Right lobe of liver (tissue), 6 donors: ENCODE data around the gene FYN. TPM values are rescaled to one million over a fixed set of nuclear protein-coding genes. Genes with fewer than 3 reads are reported as not detected.
"Not testable (repeated sequence)": the region's sequence is repeated elsewhere in the genome, so short reads cannot be mapped to it uniquely, and the experiment has no call there.

Experiments
- ATAC-seq, 4 donors: fragments of 200-7000 bp; cut with Tn5 transposase; one replicate each; pipeline ENCODE4 v1.9.1; 2020; ENCODE audit warnings: mild to moderate bottlenecking in 4 of 4, moderate library complexity in 4 of 4
- DNase-seq, 3 donors: peaks; one replicate each; pipeline ENCODE4 v3.0.0-alpha.2; 2020
- H3K27ac ChIP-seq, 3 donors: fragments of 200-600 bp; one replicate each; pipeline ENCODE4 v1.8.0; 2022
- H3K27me3 ChIP-seq, 2 donors: fragments of 200-600 bp; one replicate each; pipeline ENCODE4 v1.8.0; 2022
- H3K36me3 ChIP-seq, 4 donors: fragments of 200-600 bp; sonication (generic) in 1 of 4; one replicate each; pipeline versions ENCODE4 v1.5.1 to v1.8.0; 2017 to 2022; ENCODE audit warnings: control low read depth in 1 of 4
- H3K4me1 ChIP-seq, 4 donors: fragments of 200-600 bp; sonication (generic) in 1 of 4; one replicate each; pipeline versions ENCODE4 v1.5.1 to v1.8.0; 2017 to 2022; ENCODE audit warnings: control low read depth in 1 of 4
- H3K4me3 ChIP-seq, 3 donors: fragments of 200-600 bp; one replicate each; pipeline ENCODE4 v1.8.0; 2022
- H3K9me3 ChIP-seq, 4 donors: fragments of 200-600 bp; sonication (generic) in 1 of 4; one replicate each; pipeline versions ENCODE4 v1.5.1 to v1.8.0; 2017 to 2022; ENCODE audit warnings: control low read depth in 1 of 4
- POLR2A ChIP-seq: fragments of 450-650 bp; IDR thresholded peaks from one replicate; pipeline ENCODE4 v1.6.1; 2017; ENCODE audit warnings: antibody characterized with exemption, mild to moderate bottlenecking
- WGBS: methylation state at CpG from one replicate; pipeline ENCODE4 v1.1.6; 2018; ENCODE audit warnings: low coverage, low lambda C conversion rate; ENCODE audit not compliant: insufficient coverage; ENCODE audit errors: missing lambda C conversion rate; 5-methylcytosine and 5-hydroxymethylcytosine counted together
- intact Hi-C, 2 donors: fragments of 100-400 bp; cut with DNase I; formaldehyde crosslinking; loops; one replicate each; pipeline versions ENCODE4 v1.11.2 to v1.14.1; 2022
- total RNA-seq, 6 experiments: library from RNA; depleted of rRNA in 2 of 6; stranded (reverse); fragments of >200 nt in 2 of 6; fragmentation: NEBNext Ultra II Directional in 3 of 6; extraction: Animal tissue kit (Norgen Biotek cat#: 25700) in 3 of 6; gene quantifications; one replicate each; pipeline versions ENCODE4 v1.1.0 to v1.2.4, GENCODE V29; 2016 to 2023
- TF ChIP-seq, protein P1 (sequence below), 4 donors: fragments of 200-600 bp in 3 of 4; fragments of 450-650 bp in 1 of 4; IDR thresholded peaks; one replicate each; pipeline versions ENCODE4 v1.5.1 to v1.8.0; 2016 to 2022; ENCODE audit warnings: antibody characterized with exemption in 4 of 4, mild to moderate bottlenecking in 2 of 4
- donor health status: DM: no; HTN: yes; CAD: no.
- donor health status: DM: no; HTN: no; CAD: no.
- donor health status: DM: no; HTN: no; CAD: no.
- donor health status: DM: no; HTN: yes; CAD: no.
- donor health status: DM: no; HTN: yes; CAD: no.

FYN gene
- total RNA-seq, 6 experiments from 2014 or later = 16.8 to 33.7 (median 23.5) TPM

- H3K27ac ChIP-seq = no peak overlapping the region
- TF ChIP-seq POLR2A = no peak
- TF ChIP-seq, protein P1, sequence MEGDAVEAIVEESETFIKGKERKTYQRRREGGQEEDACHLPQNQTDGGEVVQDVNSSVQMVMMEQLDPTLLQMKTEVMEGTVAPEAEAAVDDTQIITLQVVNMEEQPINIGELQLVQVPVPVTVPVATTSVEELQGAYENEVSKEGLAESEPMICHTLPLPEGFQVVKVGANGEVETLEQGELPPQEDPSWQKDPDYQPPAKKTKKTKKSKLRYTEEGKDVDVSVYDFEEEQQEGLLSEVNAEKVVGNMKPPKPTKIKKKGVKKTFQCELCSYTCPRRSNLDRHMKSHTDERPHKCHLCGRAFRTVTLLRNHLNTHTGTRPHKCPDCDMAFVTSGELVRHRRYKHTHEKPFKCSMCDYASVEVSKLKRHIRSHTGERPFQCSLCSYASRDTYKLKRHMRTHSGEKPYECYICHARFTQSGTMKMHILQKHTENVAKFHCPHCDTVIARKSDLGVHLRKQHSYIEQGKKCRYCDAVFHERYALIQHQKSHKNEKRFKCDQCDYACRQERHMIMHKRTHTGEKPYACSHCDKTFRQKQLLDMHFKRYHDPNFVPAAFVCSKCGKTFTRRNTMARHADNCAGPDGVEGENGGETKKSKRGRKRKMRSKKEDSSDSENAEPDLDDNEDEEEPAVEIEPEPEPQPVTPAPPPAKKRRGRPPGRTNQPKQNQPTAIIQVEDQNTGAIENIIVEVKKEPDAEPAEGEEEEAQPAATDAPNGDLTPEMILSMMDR (IDR thresholded peaks at IDR 0.05) = no peak
- WGBS = 67% methylated on average over 3 of the region's 3 CpGs
- H3K9me3 ChIP-seq = no peaks in the 10 kb centered on the region
- DNase-seq (no peak), ATAC-seq (no peak)
- H3K4me3 ChIP-seq = no peak overlapping the region
- no peaks in the 10 kb centered on the region for H3K27me3 ChIP-seq
- no peaks in the 10 kb centered on the region for H3K36me3 ChIP-seq
- no peaks in the 10 kb centered on the region for H3K4me1 ChIP-seq
- intact Hi-C loops = no loop called here
Measured at GRCh38 chr6:111909238-111909637, 36.0 kb upstream of the FYN start.

DNA sequence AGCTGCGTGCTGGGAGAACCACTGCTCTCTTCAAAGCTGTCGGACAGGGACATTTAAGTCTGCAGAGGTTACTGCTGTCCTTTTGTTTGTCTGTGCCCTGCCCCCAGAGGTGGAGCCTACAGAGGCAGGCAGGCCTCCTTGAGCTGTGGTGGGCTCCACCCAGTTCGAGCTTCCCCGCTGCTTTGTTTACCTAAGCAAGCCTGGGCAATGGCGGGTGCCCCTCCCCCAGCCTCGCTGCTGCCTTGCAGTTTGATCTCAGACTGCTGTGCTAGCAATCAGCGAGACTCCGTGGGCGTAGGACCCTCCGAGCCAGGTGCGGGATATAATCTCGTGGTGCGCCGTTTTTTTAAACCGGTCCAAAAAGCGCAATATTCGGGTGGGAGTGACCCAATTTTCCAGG lies 35.1 kb upstream of the FYN start:
- H3K27me3 ChIP-seq, intact Hi-C loops, H3K4me3 ChIP-seq, H3K27ac ChIP-seq, H3K9me3 ChIP-seq, ATAC-seq, DNase-seq, H3K36me3 ChIP-seq, H3K4me1 ChIP-seq: not testable (repeated sequence)
- WGBS = 17% methylated on average over 1 of the region's 17 CpGs

- intact Hi-C loops = no loop called here
- Histone ChIP-seq H3K36me3 (no peaks in the 10 kb centered on the region), H3K27ac (no peak overlapping the region), H3K4me3 (no peak overlapping the region), H3K27me3 (no peaks in the 10 kb centered on the region), H3K9me3 (no peaks in the 10 kb centered on the region), H3K4me1 (no peaks in the 10 kb centered on the region)
- TF ChIP-seq, protein P1 (IDR thresholded peaks at IDR 0.05) = no peak
- TF ChIP-seq POLR2A = no peak
- no peak for ATAC-seq
- WGBS = 58% methylated on average over 4 of the region's 5 CpGs
- no peak for DNase-seq
Measured at GRCh38 chr6:111900735-111901134, 27.5 kb upstream of the FYN start.

DNA sequence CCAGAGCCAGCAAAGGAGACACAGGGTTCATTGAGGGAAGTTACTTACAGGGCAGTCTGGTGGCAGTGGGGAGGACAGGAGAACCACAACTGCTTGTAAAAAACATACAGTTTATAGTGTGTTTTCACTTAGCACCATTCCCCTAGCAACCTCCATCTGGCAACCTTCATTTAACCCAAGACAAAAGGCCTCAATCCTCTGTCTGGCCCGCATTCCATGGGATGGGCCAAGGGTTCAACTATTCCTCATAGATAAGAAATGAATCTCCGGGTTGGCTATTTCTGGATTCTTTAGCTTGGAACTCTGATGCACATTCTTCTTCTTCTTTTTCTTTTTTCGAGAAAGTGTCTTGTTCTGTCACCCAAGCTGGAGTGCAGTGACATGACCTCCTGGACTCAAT lies 26.3 kb upstream of the FYN start:
- no peak overlapping the region for H3K4me3 ChIP-seq
- TF ChIP-seq, protein P1 (IDR thresholded peaks at IDR 0.05) = no peak
- TF ChIP-seq POLR2A = no peak
- H3K36me3 ChIP-seq = no peaks in the 10 kb centered on the region
- no peaks in the 10 kb centered on the region for H3K4me1 ChIP-seq
- 40% methylated on average over 1 of the region's 3 CpGs for WGBS
- intact Hi-C loops = no loop called here
- H3K27me3 ChIP-seq = no peaks in the 10 kb centered on the region
- ATAC-seq = no peak
- H3K27ac ChIP-seq = no peak overlapping the region
- no peak for DNase-seq
- no peaks in the 10 kb centered on the region for H3K9me3 ChIP-seq

GRCh38 chr6:111898452-111898851 lies 25.2 kb upstream of the FYN start:
- intact Hi-C loops = no loop called here
- ATAC-seq = no peak
- no peaks in the 10 kb centered on the region for H3K27me3 ChIP-seq

More at GRCh38 chr6:111898452-111898851, 25.2 kb upstream of the FYN start:
- Histone ChIP-seq H3K4me3 (no peak overlapping the region), H3K9me3 (no peaks in the 10 kb centered on the region), H3K36me3 (no peaks in the 10 kb centered on the region), H3K4me1 (no peaks in the 10 kb centered on the region), H3K27ac (no peak overlapping the region)
- no peak for DNase-seq
- 53% methylated on average over 3 of the region's 4 CpGs for WGBS
- TF ChIP-seq POLR2A = no peak
- TF ChIP-seq, protein P1 (IDR thresholded peaks at IDR 0.05) = no peak
